Measurements from ENCODE around the gene SLC13A3.

The SLC13A3 gene

GRCh38 chr20:46674253-46675083 is 23.2 kb upstream of the SLC13A3 start:
- H3K27me3 ChIP-seq (ENCODE audit: insufficient read depth, low read length, poor library complexity, severe bottlenecking) = no peaks in the 10 kb centered on the region

DNA sequence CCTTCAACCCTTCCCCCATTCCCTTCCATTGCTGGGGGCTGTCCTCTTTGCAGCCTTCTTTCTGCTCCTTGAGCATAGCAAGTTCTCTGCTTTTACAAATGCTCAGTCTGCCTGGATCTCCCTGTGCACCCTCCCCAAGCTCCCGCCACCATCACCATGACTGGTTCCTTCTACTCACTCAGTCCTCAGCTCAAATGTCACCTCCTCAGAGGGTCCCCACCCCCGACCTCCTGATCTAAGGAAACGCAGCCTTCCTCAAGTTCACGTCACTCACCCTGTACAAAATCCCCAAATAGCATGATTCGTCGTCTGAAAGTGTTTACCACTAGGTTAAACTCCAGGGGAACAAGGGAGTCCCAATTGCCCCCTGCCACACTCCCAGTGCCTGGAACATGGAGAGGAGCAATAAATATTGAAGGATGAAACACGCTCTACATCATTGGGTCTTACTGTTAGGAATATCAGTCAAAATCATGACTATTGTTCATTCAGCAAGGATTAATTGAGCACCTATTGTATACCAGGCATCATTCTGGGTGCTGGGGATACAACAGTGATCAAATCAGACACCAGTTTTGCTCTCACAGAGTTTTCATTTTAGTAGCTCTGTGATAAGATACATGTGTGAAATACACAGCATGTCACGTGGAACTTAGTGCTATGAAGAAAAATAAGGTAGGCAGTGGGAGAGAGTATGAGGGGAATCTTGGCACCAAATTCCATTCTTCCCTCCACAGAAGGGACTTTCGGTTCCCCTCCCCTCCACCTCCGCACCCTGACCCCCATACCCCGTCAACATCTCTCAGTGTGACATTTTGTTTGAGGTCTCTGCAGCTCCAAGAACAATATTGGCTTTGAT is 22.4 kb upstream of the SLC13A3 start:
- Histone ChIP-seq H2AFZ (ENCODE audit: low read length) (no peak overlapping the region), H3K9me2 (replicated peaks; ENCODE audit: low read depth, low read length) (no peaks in the 10 kb centered on the region), H4K20me1 (ENCODE audit: insufficient read depth, low read length, poor library complexity, severe bottlenecking) (no peaks in the 10 kb centered on the region), H3K4me3 (ENCODE audit: low read length, poor library complexity, severe bottlenecking) (no peak overlapping the region), H3K9me3 (ENCODE audit: insufficient read depth, low read depth, low read length) (no peaks in the 10 kb centered on the region), H3F3A (ENCODE audit: low read depth) (no peaks in the 10 kb centered on the region), H3K36me3 (ENCODE audit: insufficient read depth, low read length) (no peaks in the 10 kb centered on the region), H3K4me1 (ENCODE audit: insufficient read depth, low read length, poor library complexity, severe bottlenecking) (no peaks in the 10 kb centered on the region), H3K9ac (ENCODE audit: low read depth, low read length, poor library complexity, severe bottlenecking) (no peak overlapping the region), H3K4me2 (ENCODE audit: low read depth, low read length, poor library complexity, severe bottlenecking) (no peak overlapping the region), H3K79me2 (ENCODE audit: insufficient read depth, low read length) (no peaks in the 10 kb centered on the region), H3K27me3 (ENCODE audit: insufficient read depth, low read length, poor library complexity, severe bottlenecking) (no peaks in the 10 kb centered on the region)
- TF ChIP-seq, protein P1, sequence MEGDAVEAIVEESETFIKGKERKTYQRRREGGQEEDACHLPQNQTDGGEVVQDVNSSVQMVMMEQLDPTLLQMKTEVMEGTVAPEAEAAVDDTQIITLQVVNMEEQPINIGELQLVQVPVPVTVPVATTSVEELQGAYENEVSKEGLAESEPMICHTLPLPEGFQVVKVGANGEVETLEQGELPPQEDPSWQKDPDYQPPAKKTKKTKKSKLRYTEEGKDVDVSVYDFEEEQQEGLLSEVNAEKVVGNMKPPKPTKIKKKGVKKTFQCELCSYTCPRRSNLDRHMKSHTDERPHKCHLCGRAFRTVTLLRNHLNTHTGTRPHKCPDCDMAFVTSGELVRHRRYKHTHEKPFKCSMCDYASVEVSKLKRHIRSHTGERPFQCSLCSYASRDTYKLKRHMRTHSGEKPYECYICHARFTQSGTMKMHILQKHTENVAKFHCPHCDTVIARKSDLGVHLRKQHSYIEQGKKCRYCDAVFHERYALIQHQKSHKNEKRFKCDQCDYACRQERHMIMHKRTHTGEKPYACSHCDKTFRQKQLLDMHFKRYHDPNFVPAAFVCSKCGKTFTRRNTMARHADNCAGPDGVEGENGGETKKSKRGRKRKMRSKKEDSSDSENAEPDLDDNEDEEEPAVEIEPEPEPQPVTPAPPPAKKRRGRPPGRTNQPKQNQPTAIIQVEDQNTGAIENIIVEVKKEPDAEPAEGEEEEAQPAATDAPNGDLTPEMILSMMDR (conservative IDR thresholded peaks at IDR 0.05; ENCODE audit: low read length) = no peak
- TF ChIP-seq EZH2phosphoT487 (IDR thresholded peaks at IDR 0.05; ENCODE audit: borderline replicate concordance) = no peak

More at GRCh38 chr20:46674253-46675083, 23.2 kb upstream of the SLC13A3 start:
- no peaks in the 10 kb centered on the region for H3K4me1 ChIP-seq (ENCODE audit: insufficient read depth, low read length, poor library complexity, severe bottlenecking)
- H3F3A ChIP-seq (ENCODE audit: low read depth) = no peaks in the 10 kb centered on the region
- no peak overlapping the region for H2AFZ ChIP-seq (ENCODE audit: low read length)
- no peak overlapping the region for H3K9ac ChIP-seq (ENCODE audit: low read depth, low read length, poor library complexity, severe bottlenecking)
- H3K79me2 ChIP-seq (ENCODE audit: insufficient read depth, low read length) = no peaks in the 10 kb centered on the region
- H3K4me3 ChIP-seq (ENCODE audit: low read length, poor library complexity, severe bottlenecking) = no peak overlapping the region
- no peaks in the 10 kb centered on the region for H4K20me1 ChIP-seq (ENCODE audit: insufficient read depth, low read length, poor library complexity, severe bottlenecking)
- no peaks in the 10 kb centered on the region for H3K9me3 ChIP-seq (ENCODE audit: insufficient read depth, low read depth, low read length)
- no peaks in the 10 kb centered on the region for H3K9me2 ChIP-seq (replicated peaks; ENCODE audit: low read depth, low read length)
- TF ChIP-seq, protein P1 (conservative IDR thresholded peaks at IDR 0.05; ENCODE audit: low read length) = no peak
- TF ChIP-seq EZH2phosphoT487 (IDR thresholded peaks at IDR 0.05; ENCODE audit: borderline replicate concordance) = no peak
- H3K36me3 ChIP-seq (ENCODE audit: insufficient read depth, low read length) = no peaks in the 10 kb centered on the region
- no peak overlapping the region for H3K4me2 ChIP-seq (ENCODE audit: low read depth, low read length, poor library complexity, severe bottlenecking)

GRCh38 chr20:46672543-46673148 is 21.4 kb upstream of the SLC13A3 start:
- TF ChIP-seq, protein P1 (conservative IDR thresholded peaks at IDR 0.05; ENCODE audit: low read length) = no peak
- TF ChIP-seq EZH2phosphoT487 (IDR thresholded peaks at IDR 0.05; ENCODE audit: borderline replicate concordance) = no peak
- Histone ChIP-seq H3K9ac (ENCODE audit: low read depth, low read length, poor library complexity, severe bottlenecking) (no peak overlapping the region), H4K20me1 (ENCODE audit: insufficient read depth, low read length, poor library complexity, severe bottlenecking) (no peaks in the 10 kb centered on the region), H3K79me2 (ENCODE audit: insufficient read depth, low read length) (no peaks in the 10 kb centered on the region), H3F3A (ENCODE audit: low read depth) (no peaks in the 10 kb centered on the region), H3K4me2 (ENCODE audit: low read depth, low read length, poor library complexity, severe bottlenecking) (no peak overlapping the region), H3K36me3 (ENCODE audit: insufficient read depth, low read length) (no peaks in the 10 kb centered on the region), H3K4me3 (ENCODE audit: low read length, poor library complexity, severe bottlenecking) (no peak overlapping the region), H3K9me2 (replicated peaks; ENCODE audit: low read depth, low read length) (no peaks in the 10 kb centered on the region), H3K4me1 (ENCODE audit: insufficient read depth, low read length, poor library complexity, severe bottlenecking) (no peaks in the 10 kb centered on the region), H3K27me3 (ENCODE audit: insufficient read depth, low read length, poor library complexity, severe bottlenecking) (no peaks in the 10 kb centered on the region), H2AFZ (ENCODE audit: low read length) (no peak overlapping the region), H3K9me3 (ENCODE audit: insufficient read depth, low read depth, low read length) (no peaks in the 10 kb centered on the region)
